Keratinocyte (primary cell): ENCODE data around the gene CYTIP. TPM values are rescaled to one million over a fixed set of nuclear protein-coding genes. Genes with fewer than 3 reads are reported as not detected.

Experiments
- DNase-seq: peaks from one replicate; pipeline ENCODE4 v3.0.0-alpha.2; 2011; ENCODE audit warnings: low read depth, missing footprints, low spot score
- FAIRE-seq: peaks from 2 replicates; lab custom pipeline; 2011; peaks lifted over from hg19 to GRCh38; lab: Jason Lieb, UNC
- H2AFZ ChIP-seq: 2 replicates; pipeline ENCODE4 v1.6.0; 2012; ENCODE audit warnings: low read length, control low read depth, inconsistent platforms; ENCODE audit not compliant: control insufficient read depth
- H3K27ac ChIP-seq: 2 replicates; pipeline ENCODE4 v1.5.1; 2011; ENCODE audit warnings: low read length; ENCODE audit not compliant: control insufficient read depth, insufficient read depth
- H3K27me3 ChIP-seq: 3 replicates; pipeline ENCODE4 v1.6.0; 2011; ENCODE audit warnings: low read length; ENCODE audit not compliant: control insufficient read depth, insufficient read depth; ENCODE audit errors: extremely low read depth
- H3K36me3 ChIP-seq, 2 experiments: 2 replicates in 1 of 2; 3 replicates in 1 of 2; pipeline ENCODE4 v1.5.1; 2011; ENCODE audit warnings: low read length in 2 of 2, mild to moderate bottlenecking in 1 of 2; ENCODE audit not compliant: control insufficient read depth in 2 of 2, insufficient read depth in 2 of 2; ENCODE audit errors: extremely low read depth in 1 of 2
- H3K4me1 ChIP-seq: 3 replicates; pipeline ENCODE4 v1.5.1; 2011; ENCODE audit warnings: low read length; ENCODE audit not compliant: control insufficient read depth, insufficient read depth; ENCODE audit errors: extremely low read depth
- H3K4me2 ChIP-seq: 3 replicates; pipeline ENCODE4 v1.6.0; 2011; ENCODE audit warnings: low read depth, low read length; ENCODE audit not compliant: control insufficient read depth, insufficient read depth; ENCODE audit errors: extremely low read depth
- H3K4me3 ChIP-seq, 3 experiments: fragments of 200-600 bp in 1 of 3; sonication (generic) in 1 of 3; 2 replicates in 2 of 3; 3 replicates in 1 of 3; pipeline ENCODE4 v1.5.1; 2011 to 2016; ENCODE audit warnings: low read length in 3 of 3, mild to moderate bottlenecking in 3 of 3, control low read depth in 2 of 3, inconsistent platforms in 1 of 3, low read depth in 1 of 3, mixed read lengths in 1 of 3, mixed run types in 1 of 3, moderate library complexity in 1 of 3; ENCODE audit not compliant: control insufficient read depth in 2 of 3, insufficient read depth in 2 of 3; ENCODE audit errors: extremely low read depth in 1 of 3
- H3K79me2 ChIP-seq: 2 replicates; pipeline ENCODE4 v1.6.0; 2012; ENCODE audit warnings: low read length; ENCODE audit not compliant: control insufficient read depth, insufficient read depth
- H3K9ac ChIP-seq: 3 replicates; pipeline ENCODE4 v1.6.0; 2011; ENCODE audit warnings: low read length; ENCODE audit not compliant: control insufficient read depth, insufficient read depth; ENCODE audit errors: extremely low read depth
- H3K9me1 ChIP-seq: 3 replicates; pipeline ENCODE4 v1.6.0; 2011; ENCODE audit warnings: low read length; ENCODE audit not compliant: control insufficient read depth, insufficient read depth; ENCODE audit errors: extremely low read depth
- H3K9me3 ChIP-seq: 2 replicates; pipeline ENCODE4 v1.5.1; 2012; ENCODE audit warnings: low read depth, low read length; ENCODE audit not compliant: control insufficient read depth
- H4K20me1 ChIP-seq: 3 replicates; pipeline ENCODE4 v1.6.0; 2011; ENCODE audit warnings: low read length; ENCODE audit not compliant: control insufficient read depth, insufficient read depth; ENCODE audit errors: extremely low read depth
- EZH2 ChIP-seq: IDR thresholded peaks from one replicate; pipeline ENCODE4 v1.6.1; 2012; ENCODE audit warnings: inconsistent platforms, mild to moderate bottlenecking, low read length, moderate library complexity
- dilution Hi-C: fragments of 300-500 bp; cut with MboI; formaldehyde crosslinking; loops from one replicate; pipeline ENCODE4 v1.7.0; 2020; ENCODE audit warnings: low sequenced_read_pairs; ENCODE audit not compliant: extremely low pct_ligation_motif_present
- polyA plus RNA-seq, 5 experiments: library from polyadenylated mRNA; depleted of rRNA in 3 of 5; stranded (reverse) in 3 of 5; stranded (forward) in 1 of 5; unstranded in 1 of 5; fragments of >200 nt; gene quantifications; 1 replicate in 1 of 5; 2 replicates in 3 of 5; 3 replicates in 1 of 5; pipeline versions ENCODE4 v1.2.1 to v1.2.3, GENCODE V29; 2011 to 2012; ENCODE audit warnings: missing spikeins in 2 of 5, low read depth in 1 of 5, low replicate concordance in 1 of 5
- TF ChIP-seq, protein P1 (sequence below), 3 experiments: IDR thresholded peaks in 1 of 3; conservative IDR thresholded peaks in 1 of 3; optimal IDR thresholded peaks in 1 of 3; 2 replicates in 2 of 3; 3 replicates in 1 of 3; pipeline versions ENCODE3 to v1.5.1; 2011; ENCODE audit warnings: low read length in 3 of 3, mild to moderate bottlenecking in 3 of 3, moderate library complexity in 2 of 3, control low read depth in 1 of 3, inconsistent platforms in 1 of 3; ENCODE audit not compliant: insufficient read depth in 2 of 3; ENCODE audit errors: extremely low read depth in 1 of 3

CYTIP gene
- polyA plus RNA-seq, 1 donor (not counting 4 experiments of a cell fraction or from before 2014, with no cell fraction given): 0.21 TPM

DNA sequence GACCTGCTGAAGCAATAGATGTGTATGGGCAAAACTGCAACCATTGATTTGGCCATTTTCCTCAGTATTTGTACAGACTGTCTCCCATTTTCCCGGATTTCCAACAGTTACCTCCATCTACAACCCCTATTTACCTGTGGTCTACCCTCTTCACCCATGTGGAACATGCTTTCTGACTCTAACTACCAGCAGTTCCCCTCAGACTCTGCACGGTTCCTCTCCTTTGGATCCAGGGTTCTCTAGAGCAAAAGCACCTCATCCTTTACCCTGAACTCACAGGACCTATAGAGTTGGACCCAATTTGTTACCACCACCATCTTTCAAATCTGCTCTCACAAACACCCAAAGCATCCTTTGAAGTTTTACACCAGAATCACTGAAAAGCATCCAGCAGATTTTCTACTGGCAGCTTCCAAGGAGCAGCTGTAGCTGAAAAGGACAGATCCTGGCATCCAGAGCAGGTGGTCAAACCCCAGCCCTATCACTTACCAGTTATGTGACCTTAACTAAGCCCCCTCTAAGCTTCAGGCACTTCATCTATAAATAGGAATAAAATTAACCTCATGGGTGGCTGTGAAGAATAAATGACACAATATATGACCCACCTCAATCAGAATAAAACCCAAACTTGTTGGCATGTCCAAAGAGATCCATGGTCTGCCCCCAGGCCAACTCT, 15.3 kb downstream of the CYTIP start:
- H3K9me3 ChIP-seq: no peaks in the 10 kb centered on the region
- no peaks in the 10 kb centered on the region for H3K36me3 ChIP-seq
- H3K27me3 ChIP-seq: no peaks in the 10 kb centered on the region
- H2AFZ ChIP-seq: no peak overlapping the region
- TF ChIP-seq, protein P1, sequence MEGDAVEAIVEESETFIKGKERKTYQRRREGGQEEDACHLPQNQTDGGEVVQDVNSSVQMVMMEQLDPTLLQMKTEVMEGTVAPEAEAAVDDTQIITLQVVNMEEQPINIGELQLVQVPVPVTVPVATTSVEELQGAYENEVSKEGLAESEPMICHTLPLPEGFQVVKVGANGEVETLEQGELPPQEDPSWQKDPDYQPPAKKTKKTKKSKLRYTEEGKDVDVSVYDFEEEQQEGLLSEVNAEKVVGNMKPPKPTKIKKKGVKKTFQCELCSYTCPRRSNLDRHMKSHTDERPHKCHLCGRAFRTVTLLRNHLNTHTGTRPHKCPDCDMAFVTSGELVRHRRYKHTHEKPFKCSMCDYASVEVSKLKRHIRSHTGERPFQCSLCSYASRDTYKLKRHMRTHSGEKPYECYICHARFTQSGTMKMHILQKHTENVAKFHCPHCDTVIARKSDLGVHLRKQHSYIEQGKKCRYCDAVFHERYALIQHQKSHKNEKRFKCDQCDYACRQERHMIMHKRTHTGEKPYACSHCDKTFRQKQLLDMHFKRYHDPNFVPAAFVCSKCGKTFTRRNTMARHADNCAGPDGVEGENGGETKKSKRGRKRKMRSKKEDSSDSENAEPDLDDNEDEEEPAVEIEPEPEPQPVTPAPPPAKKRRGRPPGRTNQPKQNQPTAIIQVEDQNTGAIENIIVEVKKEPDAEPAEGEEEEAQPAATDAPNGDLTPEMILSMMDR (optimal IDR thresholded peaks at IDR 0.05 in 1 of 3, IDR thresholded peaks at IDR 0.05 in 1 of 3, conservative IDR thresholded peaks at IDR 0.05 in 1 of 3; ENCODE audit: extremely low read depth in 1 of 3, insufficient read depth in 2 of 3, low read length in 3 of 3): no peak
- TF ChIP-seq EZH2: no peak
- no peak overlapping the region for H3K4me3 ChIP-seq
- DNase-seq: no peak
- no peaks in the 10 kb centered on the region for H3K4me1 ChIP-seq
- no peaks in the 10 kb centered on the region for H4K20me1 ChIP-seq
- no peak overlapping the region for H3K27ac ChIP-seq
- no peak for FAIRE-seq
- no peak overlapping the region for H3K4me2 ChIP-seq
- H3K9me1 ChIP-seq: no peaks in the 10 kb centered on the region
- dilution Hi-C loops: no loop called here
- no peaks in the 10 kb centered on the region for H3K79me2 ChIP-seq
- H3K9ac ChIP-seq: no peak overlapping the region

DNA sequence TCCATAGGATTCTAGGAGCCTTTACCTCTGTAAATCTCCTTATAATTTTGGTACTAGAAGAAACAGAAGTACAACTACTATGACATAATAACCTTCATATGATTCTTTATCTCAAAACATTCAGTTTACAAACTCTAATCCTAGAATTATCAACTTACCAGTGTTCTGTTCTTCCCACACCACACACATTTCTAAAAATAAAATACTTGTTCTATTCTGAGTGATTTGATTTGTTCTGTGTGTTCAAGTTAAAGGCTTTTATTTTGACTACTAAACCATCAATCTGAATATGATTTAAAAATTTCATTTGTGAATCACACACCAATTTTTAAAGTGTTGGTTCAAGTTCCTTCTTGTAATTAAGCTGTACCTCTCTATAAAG, 16.0 kb downstream of the CYTIP start:
- Histone ChIP-seq H4K20me1 (no peaks in the 10 kb centered on the region), H3K4me1 (no peaks in the 10 kb centered on the region), H3K4me3 (no peak overlapping the region), H3K36me3 (no peaks in the 10 kb centered on the region), H3K79me2 (no peaks in the 10 kb centered on the region), H3K9ac (no peak overlapping the region), H3K27ac (no peak overlapping the region), H2AFZ (no peak overlapping the region), H3K9me3 (no peaks in the 10 kb centered on the region), H3K9me1 (no peaks in the 10 kb centered on the region), H3K4me2 (no peak overlapping the region), H3K27me3 (no peaks in the 10 kb centered on the region)
- dilution Hi-C loops: no loop called here
- no peak for TF ChIP-seq EZH2
- TF ChIP-seq, protein P1 (optimal IDR thresholded peaks at IDR 0.05 in 1 of 3, IDR thresholded peaks at IDR 0.05 in 1 of 3, conservative IDR thresholded peaks at IDR 0.05 in 1 of 3; ENCODE audit: extremely low read depth in 1 of 3, insufficient read depth in 2 of 3, low read length in 3 of 3): no peak
- FAIRE-seq: no peak
- DNase-seq: no peak
